Stimulated activated CD4-positive, alpha-beta T cell treated with anti-CD3 and anti-CD28 coated beads, Interleukin-12 subunit alpha, Interleukin-12 subunit beta, amount 100 ng/mL, for 48 hours (primary cell): Measurements from ENCODE around the gene ZCCHC24.

Experiments
- DNase-seq, 3 donors: peaks; one replicate each; pipeline ENCODE4 v3.0.0-alpha.2; 2020; ENCODE audit warnings: low read depth in 2 of 3, low spot score in 1 of 3

ZCCHC24 gene

GRCh38 chr10:79431891-79432831 is 13.3 kb downstream of the ZCCHC24 start:
- DNase-seq = no peak

- no peak for DNase-seq
Observed at GRCh38 chr10:79431428-79431827, 14.0 kb downstream of the ZCCHC24 start.

GRCh38 chr10:79430936-79431335 is 14.5 kb downstream of the ZCCHC24 start:
- no peak for DNase-seq

GRCh38 chr10:79430325-79430905 is 15.0 kb downstream of the ZCCHC24 start:
- no peak for DNase-seq

- no peak for DNase-seq
Observed at GRCh38 chr10:79429751-79430150, 15.7 kb downstream of the ZCCHC24 start.

GRCh38 chr10:79427965-79428364 is 17.5 kb downstream of the ZCCHC24 start:
- DNase-seq = no peak

GRCh38 chr10:79425074-79425532 is 20.3 kb downstream of the ZCCHC24 start:
- no peak for DNase-seq

GRCh38 chr10:79424221-79425073 is 21.0 kb downstream of the ZCCHC24 start:
- no peak for DNase-seq

- no peak for DNase-seq
Observed at GRCh38 chr10:79422178-79422892, 23.1 kb downstream of the ZCCHC24 start.

- DNase-seq = no peak
Observed at GRCh38 chr10:79420974-79421688, 24.3 kb downstream of the ZCCHC24 start.

- DNase-seq = no peak
Observed at GRCh38 chr10:79418886-79419595, 26.4 kb downstream of the ZCCHC24 start.

- DNase-seq = no peak
Observed at GRCh38 chr10:79418274-79418673, 27.1 kb downstream of the ZCCHC24 start.

GRCh38 chr10:79417731-79418130 is 27.7 kb downstream of the ZCCHC24 start:
- DNase-seq = no peak

- DNase-seq = no peak
Observed at GRCh38 chr10:79417266-79417665, 28.2 kb downstream of the ZCCHC24 start.

GRCh38 chr10:79416578-79417255 is 28.7 kb downstream of the ZCCHC24 start:
- DNase-seq = no peak

- no peak for DNase-seq
Observed at GRCh38 chr10:79415736-79416577, 29.5 kb downstream of the ZCCHC24 start.

GRCh38 chr10:79414714-79415113 is 30.7 kb downstream of the ZCCHC24 start:
- DNase-seq = no peak

GRCh38 chr10:79413196-79413595 is 32.2 kb downstream of the ZCCHC24 start:
- DNase-seq = no peak
